Measurements from ENCODE around the gene RAI2.

DNA sequence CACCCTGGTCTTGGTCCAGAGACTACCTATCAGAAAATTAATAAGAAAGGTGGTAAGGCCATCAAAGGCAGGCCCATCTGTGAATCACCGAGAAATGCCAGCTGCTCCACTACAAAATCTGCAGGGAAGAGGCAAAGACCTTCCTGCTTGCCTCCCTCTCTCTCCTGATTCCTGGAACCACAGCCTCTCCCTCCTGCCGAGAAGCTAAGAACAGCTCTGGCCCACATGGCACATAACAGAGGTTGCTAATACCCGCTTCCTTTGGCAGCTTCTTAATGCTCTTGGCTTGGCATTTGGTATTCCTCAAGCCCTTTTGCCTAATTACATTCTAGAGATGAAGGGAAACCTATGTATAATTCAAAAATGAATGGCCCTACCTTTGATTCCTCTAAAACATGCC is 32.9 kb downstream of the RAI2 start:
- TF ChIP-seq CTCF (conservative IDR thresholded peaks at IDR 0.05; ENCODE audit: low read length) (no peak), EZH2phosphoT487 (IDR thresholded peaks at IDR 0.05; ENCODE audit: borderline replicate concordance) (no peak)

All from Loucy (cell line).